ENCODE results near the gene USP24.

Gene USP24

GRCh38 chr1:55215194-55216021, at the start of gene USP24:
USP24 (minus strand) TSS chr1:55215364; CDS start chr1:55215113, 251 bp downstream.
- peak; percentile 55 to 72 (median 58) for DNase-seq (ENCODE audit: low read depth in 3 of 3)

DNA sequence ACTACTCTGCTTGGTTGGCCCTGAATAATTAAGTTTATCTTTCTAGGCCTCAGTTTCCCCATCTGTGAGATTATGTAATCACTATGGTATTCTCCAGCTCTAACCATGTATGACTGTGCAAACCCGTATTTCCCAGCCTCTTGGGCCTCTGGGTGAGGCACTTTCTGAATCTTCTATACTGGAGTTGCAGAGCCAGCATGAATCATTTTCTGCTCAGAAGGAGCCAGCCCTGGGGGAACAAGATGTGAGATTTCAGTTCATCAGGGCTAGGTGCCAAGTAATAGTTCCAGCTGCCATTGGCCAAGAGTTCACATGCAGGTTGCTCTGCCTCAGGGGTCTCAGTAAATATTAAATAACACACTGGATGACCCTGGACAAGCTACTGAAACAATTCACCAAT, 47.7 kb upstream of the USP24 start:
- no peak for DNase-seq (ENCODE audit: low read depth in 3 of 3)

- DNase-seq (ENCODE audit: low read depth in 3 of 3): no peak
These were observed 44.9 kb upstream of the USP24 start for GRCh38 chr1:55259911-55260609.

DNA sequence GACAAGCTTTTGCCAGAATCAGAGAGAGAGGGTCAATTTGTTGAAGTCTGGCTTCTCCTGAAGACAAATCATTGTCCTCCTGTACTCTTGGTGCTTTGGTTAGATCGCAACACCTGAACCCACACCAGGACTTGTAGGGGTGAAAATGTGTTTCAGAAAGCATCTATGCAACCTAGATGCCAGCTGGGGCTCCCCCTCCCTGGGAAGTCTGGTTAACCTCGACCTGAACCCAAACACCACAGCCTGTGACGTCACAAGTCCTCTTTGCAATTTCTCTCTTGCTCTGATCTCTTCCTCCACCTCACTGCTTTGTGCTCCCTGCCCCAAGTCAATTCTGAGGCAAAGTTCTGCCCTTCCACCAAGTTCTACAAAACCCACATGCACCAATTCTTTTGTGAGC, 42.8 kb upstream of the USP24 start:
- DNase-seq (ENCODE audit: low read depth in 3 of 3): peak in 1 of 3 experiments; percentile 9

GRCh38 chr1:55255901-55256300, 40.7 kb upstream of the USP24 start:
- DNase-seq (ENCODE audit: low read depth in 3 of 3): no peak

DNA sequence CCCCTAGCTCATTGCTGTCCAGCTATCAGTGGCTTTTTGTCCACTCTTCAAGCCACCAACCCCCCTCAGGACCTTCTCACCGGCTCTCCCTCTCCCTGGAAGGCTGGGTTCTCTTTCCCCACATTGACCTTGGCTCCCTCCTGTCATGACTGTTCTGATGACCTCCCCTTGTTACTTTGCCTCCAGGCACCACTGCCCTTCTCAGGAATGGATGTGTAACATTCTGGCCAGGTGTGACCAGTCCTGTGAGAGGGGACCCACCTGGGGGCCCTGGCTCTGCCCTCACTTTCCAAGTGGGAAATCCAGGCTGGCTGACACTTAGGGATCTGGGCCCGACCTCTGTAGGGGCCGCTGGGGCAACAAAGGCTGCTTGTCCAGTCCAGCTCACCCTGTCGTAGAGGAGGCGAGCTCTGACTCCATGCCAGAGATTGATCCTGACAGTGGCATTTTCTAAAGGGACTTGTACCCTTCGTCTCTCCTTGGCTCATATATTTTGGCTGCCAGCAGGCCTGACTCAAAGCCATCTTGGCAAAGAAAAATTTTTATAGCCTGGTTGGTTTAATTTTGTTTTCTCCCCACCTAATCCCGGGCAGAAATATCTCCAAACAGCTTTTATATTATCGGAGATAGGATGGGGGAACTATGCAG, 37.9 kb upstream of the USP24 start:
- no peak for DNase-seq (ENCODE audit: low read depth in 3 of 3)

- DNase-seq (ENCODE audit: low read depth in 3 of 3): no peak
These were observed 35.4 kb upstream of the USP24 start for GRCh38 chr1:55250399-55251075.

- DNase-seq (ENCODE audit: low read depth in 3 of 3): no peak
These were observed 34.7 kb upstream of the USP24 start for GRCh38 chr1:55249646-55250398.

DNA sequence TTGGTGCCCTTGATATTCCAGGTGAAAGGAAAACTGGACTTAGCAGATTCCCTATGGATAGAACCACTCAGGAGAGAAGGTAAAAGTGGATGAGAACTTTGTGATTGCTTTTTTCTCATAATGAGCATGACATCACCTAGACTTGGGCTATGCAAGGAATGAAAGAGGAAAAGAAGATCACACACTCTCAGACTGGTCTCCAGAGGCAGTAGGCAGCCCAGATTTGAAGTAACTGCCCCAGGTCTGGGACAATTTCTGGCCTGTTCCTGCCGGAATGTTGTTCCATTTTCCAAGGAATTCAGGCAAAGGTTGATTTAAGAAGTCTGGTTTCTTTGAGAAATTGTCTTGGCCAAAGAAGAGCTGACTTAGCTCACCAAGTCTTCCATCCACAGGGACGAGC, 31.7 kb upstream of the USP24 start:
- DNase-seq (ENCODE audit: low read depth in 3 of 3): no peak

DNA sequence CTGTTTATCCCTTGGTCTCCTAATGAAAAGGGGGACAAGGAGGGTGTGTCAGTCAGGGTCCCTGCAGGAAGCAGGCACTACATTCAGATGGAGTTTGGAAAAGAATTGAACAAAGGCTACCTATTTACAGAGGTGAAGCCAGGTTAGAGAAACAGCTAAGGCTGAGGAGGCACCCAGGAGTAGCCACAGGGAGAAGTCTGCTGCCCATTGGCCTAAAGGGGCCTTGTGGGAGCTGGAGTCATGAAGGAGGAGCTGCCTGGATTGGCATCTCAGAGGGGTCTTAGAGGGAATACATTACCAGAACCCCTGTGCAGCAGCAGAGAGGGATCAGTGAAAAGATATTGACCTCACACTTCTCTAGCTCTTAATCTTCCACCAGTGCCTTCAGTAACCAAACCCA, 31.2 kb upstream of the USP24 start:
- no peak for DNase-seq (ENCODE audit: low read depth in 3 of 3)

GRCh38 chr1:55245781-55246180, 30.6 kb upstream of the USP24 start:
- no peak for DNase-seq (ENCODE audit: low read depth in 3 of 3)

DNA sequence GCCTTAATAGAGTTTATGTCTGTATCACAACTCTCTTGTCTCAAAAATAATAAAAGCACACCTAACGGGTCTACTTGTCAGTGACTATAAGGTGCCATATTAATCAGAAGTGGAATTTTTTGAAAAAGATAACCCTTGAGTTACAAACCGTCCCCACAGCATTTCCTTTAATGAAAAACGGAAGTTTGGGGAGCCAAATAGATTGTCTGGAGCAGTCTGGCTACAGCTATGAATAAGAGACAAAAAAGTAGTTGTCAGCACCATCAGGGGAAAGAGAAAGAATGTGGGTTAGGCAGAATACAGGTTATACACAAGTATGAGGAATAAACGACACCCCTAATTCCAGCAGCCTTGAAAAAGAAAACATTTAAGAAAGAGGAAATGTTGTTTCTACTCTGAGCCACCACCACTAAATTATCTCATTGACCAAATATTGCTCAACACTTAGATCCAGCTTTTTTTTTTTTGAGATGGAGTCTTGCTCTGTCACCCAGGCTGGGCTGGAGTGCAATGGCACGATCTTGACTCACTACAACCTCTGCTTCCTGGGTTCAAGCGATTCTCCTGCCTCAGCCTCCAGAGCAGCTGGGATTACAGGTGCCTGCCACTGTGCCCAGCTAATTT, 29.4 kb upstream of the USP24 start:
- DNase-seq (ENCODE audit: low read depth in 3 of 3): no peak

GRCh38 chr1:55243655-55244054, 28.5 kb upstream of the USP24 start:
- no peak for DNase-seq (ENCODE audit: low read depth in 3 of 3)

DNA sequence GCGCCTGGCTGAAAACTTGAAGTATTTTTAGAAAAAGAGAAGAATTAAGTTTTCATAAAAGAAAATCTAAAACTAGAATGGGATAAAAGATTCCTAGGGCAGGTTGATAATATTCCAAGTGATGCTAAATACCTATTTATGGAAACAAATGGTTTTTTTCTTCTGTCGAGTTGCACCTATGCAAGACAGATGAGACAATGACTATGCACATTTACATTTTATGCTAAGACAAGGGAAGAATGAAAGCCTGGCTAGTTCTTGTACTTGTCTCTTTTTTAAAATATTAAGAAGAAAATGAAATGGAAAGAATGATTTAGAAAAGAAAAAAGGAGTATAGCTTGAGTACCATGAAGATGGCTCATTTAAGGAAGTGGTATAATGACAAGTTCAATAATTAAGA, 24.4 kb upstream of the USP24 start:
- no peak for DNase-seq (ENCODE audit: low read depth in 3 of 3)

DNA sequence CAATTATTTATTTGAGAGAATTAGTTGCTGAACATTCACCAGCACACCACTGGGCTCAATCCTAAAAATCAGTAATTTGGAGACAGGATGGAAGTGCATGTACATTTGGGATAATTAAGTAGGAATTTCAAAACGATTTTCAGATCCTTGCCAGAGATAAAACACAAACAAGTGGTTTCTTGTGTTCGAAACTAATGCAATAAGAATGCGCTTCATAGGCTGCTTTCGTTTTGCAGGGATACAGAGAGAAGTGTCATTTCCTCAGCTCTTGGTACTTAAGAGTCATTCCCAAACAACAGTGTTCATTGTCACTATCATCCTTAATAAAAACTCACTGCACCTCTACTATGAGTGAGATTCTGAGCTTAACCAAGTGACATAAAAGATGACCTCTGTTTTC, 20.6 kb upstream of the USP24 start:
- DNase-seq (ENCODE audit: low read depth in 3 of 3): no peak

DNA sequence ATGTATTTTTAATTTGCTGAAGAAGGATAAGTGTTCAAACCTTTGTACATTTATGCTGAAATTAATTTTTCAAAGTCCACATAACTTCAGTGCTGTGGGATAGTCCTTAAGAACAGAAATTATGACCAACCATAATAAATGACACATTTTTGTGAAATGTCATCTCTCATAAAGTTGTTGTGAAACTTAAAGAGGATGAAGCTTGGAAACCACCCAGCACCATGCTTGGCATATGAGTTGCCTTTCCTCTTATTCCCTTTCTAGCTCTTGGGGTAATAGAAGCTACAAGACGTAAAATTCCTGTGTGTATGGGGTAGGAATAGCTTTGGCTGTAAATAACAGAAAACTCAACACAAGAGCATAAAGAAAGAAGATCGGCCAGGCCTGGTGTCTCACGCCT, 18.9 kb upstream of the USP24 start:
- no peak for DNase-seq (ENCODE audit: low read depth in 3 of 3)

DNA sequence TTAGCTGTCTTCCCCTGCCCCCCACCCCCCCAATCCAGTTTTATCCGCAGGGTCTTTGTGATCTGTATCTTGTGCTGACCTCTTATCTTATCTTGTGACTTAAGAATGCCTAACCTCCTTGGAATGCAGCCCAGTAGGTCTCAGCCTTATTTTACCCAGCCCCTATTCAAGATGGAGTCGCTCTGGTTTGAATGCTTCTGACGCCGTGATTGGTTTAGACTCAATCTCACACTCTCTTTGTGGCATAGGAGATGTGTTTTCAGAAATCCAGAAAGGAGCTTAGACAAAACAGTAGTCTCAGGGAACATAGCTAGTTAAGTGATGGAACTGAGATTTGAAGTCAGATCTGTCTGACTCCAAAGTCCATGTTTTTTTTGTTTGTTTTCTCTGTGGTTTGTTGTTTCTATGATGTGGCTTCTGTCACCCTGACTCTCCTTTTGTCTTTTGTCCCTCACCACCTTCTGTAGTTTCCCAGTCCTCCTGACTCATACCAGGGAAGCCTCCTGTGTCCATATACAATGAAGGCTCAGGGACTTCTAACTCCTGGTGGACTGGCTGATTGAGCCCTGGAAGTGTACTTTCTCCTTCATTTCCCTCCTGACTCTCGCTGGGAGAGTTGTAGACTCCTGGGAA, 18.1 kb upstream of the USP24 start:
- no peak for DNase-seq (ENCODE audit: low read depth in 3 of 3)

GRCh38 chr1:55232448-55233144, 17.4 kb upstream of the USP24 start:
- DNase-seq (ENCODE audit: low read depth in 3 of 3): no peak

GRCh38 chr1:55231745-55232144, 16.6 kb upstream of the USP24 start:
- no peak for DNase-seq (ENCODE audit: low read depth in 3 of 3)

DNA sequence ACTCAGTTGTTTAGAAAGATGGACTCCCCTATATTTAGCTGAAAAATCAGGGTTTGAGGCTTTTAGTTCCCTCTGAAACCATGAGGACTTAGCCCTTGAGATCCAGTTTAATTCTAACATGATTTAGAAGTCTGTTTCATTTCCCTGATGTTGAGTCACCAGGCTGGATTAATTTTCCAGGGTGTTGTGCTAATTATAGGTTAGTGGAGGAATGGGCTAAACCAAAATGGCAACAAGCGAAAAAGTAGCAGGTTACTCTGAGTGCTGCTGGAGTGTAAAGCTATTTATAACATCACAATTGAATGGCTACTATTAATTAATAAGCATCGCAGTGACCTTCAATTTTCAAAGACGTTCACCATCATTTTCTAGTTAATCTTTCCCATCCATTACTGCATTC, 15.5 kb upstream of the USP24 start:
- no peak for DNase-seq (ENCODE audit: low read depth in 3 of 3)
